Naive thymus-derived CD8-positive, alpha-beta T cell (primary cell): ENCODE measurements around the gene BCL2. TPM values are rescaled to one million over a fixed set of nuclear protein-coding genes. Genes with fewer than 3 reads are reported as not detected.
A peak's percentile ranks its signal among the peaks of the same experiment; 100 is the strongest.

Source experiments
- ATAC-seq, 2 donors: fragments of 150-1000 bp; cut with Tn5 transposase in 1 of 2; sonication (Bioruptor Pico), chemical (Tn5 transposase) in 1 of 2; 1 replicate in 1 of 2; 2 replicates in 1 of 2; pipeline ENCODE4 v1.10.0; 2021; ENCODE audit warnings: mild to moderate bottlenecking in 2 of 2, moderate library complexity in 2 of 2
- POLR2A ChIA-PET: fragments of 350-600 bp; sonication (Branson Sonifier 250); formaldehyde crosslinking; loops from one replicate; lab custom pipeline; 2021; ENCODE audit warnings: antibody characterized with exemption; lab: Charles Lee
- DNase-seq, 10 donors: peaks; one replicate each; pipeline versions ENCODE4 v3.0.0 to v3.0.0-alpha.2; 2020 to 2022
- H3K27ac Mint-ChIP-seq, 10 donors: one replicate each; pipeline ENCODE4 v1.8.0; 2020 to 2022; ENCODE audit warnings: mild to moderate bottlenecking in 10 of 10, mixed read lengths in 10 of 10, moderate library complexity in 4 of 10, inconsistent platforms in 1 of 10
- H3K27me3 Mint-ChIP-seq, 5 donors: one replicate each; pipeline ENCODE4 v1.8.0; 2021 to 2022; ENCODE audit warnings: mixed read lengths in 5 of 5
- H3K36me3 Mint-ChIP-seq, 3 donors: one replicate each; pipeline ENCODE4 v1.8.0; 2020 to 2022; ENCODE audit warnings: mixed read lengths in 3 of 3, mild to moderate bottlenecking in 2 of 3, inconsistent platforms in 1 of 3
- H3K4me1 Mint-ChIP-seq, 4 donors: one replicate each; pipeline ENCODE4 v1.8.0; 2021 to 2022; ENCODE audit warnings: mixed read lengths in 4 of 4
- H3K4me3 Mint-ChIP-seq, 10 donors: one replicate each; pipeline ENCODE4 v1.8.0; 2020 to 2022; ENCODE audit warnings: mild to moderate bottlenecking in 10 of 10, mixed read lengths in 10 of 10, moderate library complexity in 6 of 10, inconsistent platforms in 1 of 10
- H3K9me3 Mint-ChIP-seq, 9 donors: one replicate each; pipeline ENCODE4 v1.8.0; 2020 to 2022; ENCODE audit warnings: mixed read lengths in 9 of 9, mild to moderate bottlenecking in 3 of 9, inconsistent platforms in 1 of 9, moderate library complexity in 1 of 9
- polyA plus RNA-seq, 3 donors: library from polyadenylated mRNA; unstranded; fragments of 300-500 nt; fragmentation: Illumina TruSeq; gene quantifications; one replicate each; pipeline ENCODE4 v1.2.3, GENCODE V29; 2021
- total RNA-seq, 8 experiments: library from RNA in 2 of 8; stranded (reverse) in 2 of 8; gene quantifications; one replicate each; pipeline ENCODE4 v1.2.3 and lab custom pipeline; 2021 to 2026

Gene BCL2
- total and polyA plus RNA-seq, 5 experiments from 2014 or later, result 24.3 to 40.2 (median 32.9) TPM

DNA sequence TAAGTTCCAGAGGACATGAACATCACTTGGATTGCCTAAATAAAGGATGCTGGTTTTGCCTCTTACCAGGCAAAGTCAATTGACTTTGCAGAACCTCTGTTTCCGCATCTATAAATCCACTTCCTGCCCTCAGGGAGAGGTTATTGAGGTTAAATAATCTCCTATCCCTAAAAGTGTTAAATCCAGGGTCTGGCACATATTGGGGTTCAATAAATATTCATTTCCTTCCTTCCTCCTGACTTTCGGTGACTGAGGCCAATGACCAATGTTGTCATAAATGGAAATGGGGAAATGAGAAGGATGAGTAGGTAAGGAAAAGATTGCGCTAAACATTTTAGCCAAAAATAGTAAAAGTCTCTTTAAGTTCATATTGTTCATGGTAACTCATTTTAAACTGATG is 16.0 kb downstream of the BCL2 start:
- no peaks in the 10 kb centered on the region for H3K9me3 Mint-ChIP-seq
- DNase-seq (no peak), ATAC-seq (no peak)
- peak overlapping the region in 5 of 10 donors; percentile 11 to 67 (median 49) for H3K4me3 Mint-ChIP-seq
- peaks cover 51 to 96% (median 90%) of the 10 kb centered on the region in 4 donors for H3K4me1 Mint-ChIP-seq
- H3K36me3 Mint-ChIP-seq, result peaks cover 0 to 57% (median 13%) of the 10 kb centered on the region in 3 donors
- H3K27ac Mint-ChIP-seq, result peak overlapping the region in 8 of 10 donors; percentile 24 to 96 (median 82)
- no peaks in the 10 kb centered on the region for H3K27me3 Mint-ChIP-seq
- POLR2A ChIA-PET, result no interaction called here

DNA sequence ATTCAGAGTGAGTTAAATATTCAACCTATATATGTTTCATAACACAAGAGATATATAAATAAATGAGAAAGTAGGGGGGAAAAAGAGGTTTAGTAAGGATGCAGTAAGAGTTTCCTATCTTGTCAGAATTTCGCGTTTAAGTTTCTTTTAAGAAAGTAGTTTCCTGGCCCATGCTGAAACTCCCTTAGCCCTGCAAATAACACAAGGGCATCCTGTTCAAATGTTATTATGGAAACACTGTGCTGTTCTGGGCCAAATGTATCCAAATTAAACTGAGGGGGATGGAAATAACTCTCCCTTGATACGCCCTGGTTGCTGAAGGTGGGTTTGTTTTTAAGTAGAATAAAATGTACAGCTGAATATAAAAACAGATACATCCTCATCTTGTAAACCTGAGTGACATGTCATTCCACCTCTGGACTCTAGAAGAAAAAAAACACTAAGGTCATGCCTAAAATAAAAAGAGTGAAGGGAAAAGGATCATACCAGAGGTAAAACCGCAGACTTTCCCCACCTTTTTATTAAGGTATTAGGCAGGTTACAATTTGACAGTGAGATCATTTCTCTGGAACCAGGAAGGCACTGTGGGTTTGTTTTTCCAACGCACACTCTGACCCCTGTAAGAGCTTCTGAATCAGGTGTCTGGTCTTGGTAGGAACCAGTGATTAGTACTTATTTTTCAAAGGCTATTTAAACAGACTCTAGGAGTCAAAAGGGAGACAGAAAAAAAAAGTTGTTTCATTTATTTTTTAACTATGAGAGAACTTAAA is 16.7 kb downstream of the BCL2 start:
- ATAC-seq, result peak in 1 of 2 donors; percentile 33

DNA sequence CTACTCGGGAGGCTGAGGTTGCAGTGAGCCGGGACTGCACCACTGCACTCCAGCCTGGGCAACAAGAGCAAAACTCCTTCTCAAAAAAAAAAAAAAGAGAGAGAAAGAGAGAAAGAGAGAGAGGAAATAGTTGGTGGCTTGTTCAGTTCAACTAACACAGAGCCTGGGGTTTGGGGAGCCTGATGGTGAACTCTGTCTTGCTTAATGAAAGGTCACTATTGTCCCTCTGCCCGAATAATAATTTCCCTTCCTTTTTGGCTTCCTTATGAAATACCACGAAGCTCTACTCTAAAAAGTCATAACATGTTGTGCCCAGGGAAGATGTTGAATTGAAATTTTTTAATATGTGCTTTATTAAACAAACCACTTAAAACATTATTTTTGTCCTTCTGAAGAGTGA is 17.3 kb downstream of the BCL2 start:
- ATAC-seq, result no peak
- Mint-ChIP-seq H3K27ac (peak overlapping the region; percentile 24 to 96 (median 79)), H3K4me3 (peak overlapping the region in 9 of 10 donors; percentile 38 to 67 (median 61))

More for the DNA sequence above, 16.7 kb downstream of the BCL2 start:
- Mint-ChIP-seq H3K9me3 (no peaks in the 10 kb centered on the region), H3K36me3 (peaks cover 0 to 58% (median 13%) of the 10 kb centered on the region in 3 donors), H3K4me3 (peak overlapping the region in 9 of 10 donors; percentile 4 to 67 (median 61)), H3K27ac (peak overlapping the region; percentile 24 to 96 (median 77)), H3K27me3 (no peaks in the 10 kb centered on the region), H3K4me1 (peaks cover 50 to 94% (median 91%) of the 10 kb centered on the region in 4 donors)
- DNase-seq, result no peak
- POLR2A ChIA-PET, result interaction anchor here (0.7 to 5.5 kb wide), 4 partner anchors 10 to 34 kb away, joined by 3 to 42 read pairs (median 16); partner anchors contain the start of gene BCL2

DNA sequence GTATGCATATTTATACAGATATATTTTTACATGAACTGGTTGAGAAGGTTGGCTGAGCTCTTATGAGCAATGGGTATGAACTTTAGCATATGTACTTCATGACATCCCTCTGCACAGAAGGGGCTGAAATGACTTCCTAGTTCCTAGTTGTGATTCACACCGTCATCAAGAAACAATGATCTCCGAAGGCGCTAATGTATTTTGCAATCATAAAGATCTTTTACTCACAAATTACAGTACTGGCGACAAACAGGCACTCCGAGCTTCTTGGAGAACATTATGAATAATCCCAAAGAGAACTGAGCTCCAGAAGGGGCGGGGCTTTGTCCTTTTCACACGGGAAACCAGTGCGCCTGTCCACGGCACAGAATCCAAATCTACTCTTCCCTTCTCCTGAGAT is 18.1 kb downstream of the BCL2 start:
- no peak for DNase-seq
- Mint-ChIP-seq H3K4me1 (peaks cover 43 to 85% (median 81%) of the 10 kb centered on the region in 4 donors), H3K27me3 (no peaks in the 10 kb centered on the region), H3K9me3 (no peaks in the 10 kb centered on the region), H3K36me3 (peaks cover 0 to 61% (median 15%) of the 10 kb centered on the region in 3 donors), H3K4me3 (peak overlapping the region in 9 of 10 donors; percentile 13 to 65 (median 31)), H3K27ac (peak overlapping the region in 9 of 10 donors; percentile 24 to 96 (median 79))
- no peak for ATAC-seq
- POLR2A ChIA-PET, result interaction anchor here (1.7 to 5.5 kb wide), 3 partner anchors 11 to 33 kb away, joined by 4 to 42 read pairs (median 28); partner anchors contain the start of gene BCL2

More for the DNA sequence above, 17.3 kb downstream of the BCL2 start:
- Mint-ChIP-seq H3K9me3 (no peaks in the 10 kb centered on the region), H3K27me3 (no peaks in the 10 kb centered on the region), H3K36me3 (peaks cover 0 to 58% (median 13%) of the 10 kb centered on the region in 3 donors), H3K4me1 (peaks cover 45 to 91% (median 87%) of the 10 kb centered on the region in 4 donors)
- POLR2A ChIA-PET, result interaction anchor here (1.7 to 5.5 kb wide), 3 partner anchors 11 to 34 kb away, joined by 4 to 42 read pairs (median 28); partner anchors contain the start of gene BCL2
- no peak for DNase-seq

DNA sequence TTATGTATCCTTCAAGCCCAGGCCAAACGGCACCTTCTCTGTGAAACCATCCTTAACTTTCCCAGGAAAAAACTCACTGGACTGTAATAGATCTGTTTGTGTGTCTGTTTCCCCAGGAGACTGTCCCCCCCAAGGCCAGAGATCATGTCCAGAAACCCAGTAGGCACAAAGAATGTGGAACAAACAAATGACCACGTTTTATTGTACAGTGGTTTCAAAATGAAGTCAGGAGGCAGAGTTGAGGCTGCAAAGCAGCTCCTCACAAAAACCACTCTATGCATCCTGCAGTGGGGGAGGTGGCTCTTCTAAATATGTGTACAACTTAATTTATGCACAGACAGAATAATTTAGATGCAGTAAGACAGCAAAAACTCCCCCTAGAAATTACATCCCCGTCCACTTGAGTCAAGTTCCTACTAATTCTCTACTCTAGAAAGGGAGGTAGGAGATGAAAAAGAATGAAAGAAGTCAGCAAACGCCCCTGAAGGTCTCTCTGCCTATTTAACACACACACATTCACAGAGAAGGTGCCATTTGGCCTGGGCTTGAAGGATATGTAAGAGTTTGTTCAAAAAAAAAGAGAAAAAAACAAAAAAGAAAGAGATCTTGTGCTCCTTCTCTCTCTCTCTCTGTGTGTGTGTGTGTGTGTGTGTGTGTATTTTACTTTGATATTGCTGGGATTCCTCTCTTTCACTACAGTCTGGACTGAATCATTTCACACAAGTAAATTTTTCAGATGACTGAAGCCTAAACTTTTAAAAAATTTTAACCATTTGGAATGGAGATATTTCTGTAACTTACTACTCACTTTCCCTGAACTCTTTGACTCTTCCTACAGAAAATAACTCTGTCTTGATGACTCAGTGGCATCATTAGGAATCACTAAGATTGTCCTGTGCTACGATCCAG is 19.5 kb downstream of the BCL2 start:
- peak overlapping the region; percentile 43 to 75 (median 64) for H3K4me3 Mint-ChIP-seq
- POLR2A ChIA-PET, result interaction anchor here (1.0 to 5.5 kb wide), 8 partner anchors 9 to 145 kb away, joined by 3 to 42 read pairs (median 4); partner anchors contain the start of gene BCL2
- no peaks in the 10 kb centered on the region for H3K27me3 Mint-ChIP-seq

DNA sequence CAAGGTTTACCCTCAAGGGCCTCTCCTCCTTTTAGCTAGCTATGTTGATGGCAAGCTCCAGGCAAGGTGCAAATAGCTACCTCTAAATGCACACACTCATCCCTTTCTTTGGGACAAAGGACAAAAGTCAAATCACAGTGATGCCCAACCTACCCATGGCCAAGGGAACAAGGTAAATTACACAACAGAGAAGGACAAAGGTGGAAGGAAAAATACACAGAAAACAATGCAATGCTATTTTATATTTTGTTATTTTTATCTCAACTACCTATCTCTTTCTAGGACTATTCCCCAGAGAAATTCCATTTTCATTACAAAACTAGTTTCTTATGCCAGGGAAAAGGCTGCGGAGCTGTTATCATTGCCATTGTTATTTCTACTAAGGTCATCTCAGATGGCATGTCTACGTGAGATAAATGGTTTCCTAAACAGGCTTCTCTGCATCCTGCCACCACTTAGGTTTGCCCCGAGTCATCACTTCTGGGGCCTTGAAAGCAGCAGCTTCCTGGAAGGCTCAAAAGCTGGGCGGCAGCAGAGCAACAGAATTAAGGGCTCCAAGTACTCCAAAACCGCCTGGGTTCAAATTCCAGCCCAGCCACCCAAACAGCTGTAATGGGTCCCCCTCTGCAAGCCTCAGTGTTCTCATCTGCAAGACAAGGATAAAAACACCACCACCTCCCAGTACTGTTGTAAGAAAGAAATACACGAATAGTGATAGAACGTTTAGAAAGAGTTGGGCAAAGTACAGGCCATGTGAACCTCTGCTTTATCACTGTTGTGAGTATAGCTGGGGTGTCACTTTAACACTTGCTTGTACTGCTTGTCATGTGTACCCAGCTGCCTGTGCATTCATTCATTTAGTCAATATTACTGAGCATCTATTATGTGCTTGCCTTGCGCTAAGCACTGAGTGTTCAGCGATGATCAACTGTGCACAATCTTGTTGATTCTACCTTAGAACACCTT is 20.9 kb downstream of the BCL2 start:
- no peaks in the 10 kb centered on the region for H3K27me3 Mint-ChIP-seq
- DNase-seq (peak in 4 of 10 donors; percentile 23 to 64 (median 32)), ATAC-seq (peak; percentile 57 to 61)
- POLR2A ChIA-PET, result interaction anchor here (0.8 to 5.5 kb wide), 9 partner anchors 14 to 143 kb away, joined by 3 to 42 read pairs (median 5); partner anchors contain the start of gene BCL2
- peaks cover 0 to 65% (median 29%) of the 10 kb centered on the region in 3 donors for H3K36me3 Mint-ChIP-seq
- peak overlapping the region in 9 of 10 donors; percentile 22 to 75 (median 69) for H3K4me3 Mint-ChIP-seq
- peaks cover 38 to 75% (median 67%) of the 10 kb centered on the region in 4 donors for H3K4me1 Mint-ChIP-seq
- no peaks in the 10 kb centered on the region for H3K9me3 Mint-ChIP-seq
- peak overlapping the region; percentile 53 to 96 (median 91) for H3K27ac Mint-ChIP-seq

More for the DNA sequence above, 19.5 kb downstream of the BCL2 start:
- DNase-seq (no peak), ATAC-seq (peak; percentile 57 to 72)
- Mint-ChIP-seq H3K4me1 (peaks cover 39 to 84% (median 80%) of the 10 kb centered on the region in 4 donors), H3K36me3 (peaks cover 0 to 58% (median 23%) of the 10 kb centered on the region in 3 donors), H3K9me3 (no peaks in the 10 kb centered on the region), H3K27ac (peak overlapping the region; percentile 53 to 96 (median 91))

DNA sequence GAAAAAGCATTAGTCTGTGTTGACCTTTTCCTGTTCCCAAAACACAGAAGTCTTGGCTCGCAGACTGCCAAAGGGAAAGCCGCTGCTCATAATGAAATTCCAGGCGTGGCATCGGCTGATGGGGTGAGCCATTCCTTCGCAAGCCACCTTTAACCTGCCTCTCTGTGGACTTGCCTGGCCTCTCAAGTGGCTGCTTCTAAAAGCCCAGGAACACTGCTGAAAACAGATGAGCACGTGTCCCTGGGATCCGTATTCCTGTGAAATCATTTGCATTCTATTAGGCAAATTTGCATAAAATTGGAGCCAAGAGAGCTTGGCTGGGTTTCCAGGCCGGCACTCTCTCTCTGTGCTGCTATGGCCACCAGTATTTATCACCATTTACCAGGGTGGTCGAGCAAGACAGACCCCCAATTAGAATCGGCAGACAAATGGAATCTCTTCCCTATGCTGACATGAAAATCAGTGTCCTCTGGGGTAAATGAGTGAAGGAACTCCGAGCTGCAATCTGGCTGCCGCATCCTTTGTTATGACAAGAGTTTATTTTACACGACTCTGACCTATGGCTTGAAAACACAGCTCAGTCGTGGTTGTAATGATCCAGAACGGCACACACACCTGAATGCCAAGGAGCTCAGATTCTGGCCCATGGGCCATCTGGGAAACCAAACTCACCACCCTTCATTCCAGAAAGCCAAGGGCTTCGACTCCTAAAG is 21.7 kb downstream of the BCL2 start:
- Mint-ChIP-seq H3K36me3 (peaks cover 0 to 73% (median 36%) of the 10 kb centered on the region in 3 donors), H3K4me3 (peak overlapping the region in 3 of 10 donors; percentile 69 to 75 (median 72))
- no peak for ATAC-seq

DNA sequence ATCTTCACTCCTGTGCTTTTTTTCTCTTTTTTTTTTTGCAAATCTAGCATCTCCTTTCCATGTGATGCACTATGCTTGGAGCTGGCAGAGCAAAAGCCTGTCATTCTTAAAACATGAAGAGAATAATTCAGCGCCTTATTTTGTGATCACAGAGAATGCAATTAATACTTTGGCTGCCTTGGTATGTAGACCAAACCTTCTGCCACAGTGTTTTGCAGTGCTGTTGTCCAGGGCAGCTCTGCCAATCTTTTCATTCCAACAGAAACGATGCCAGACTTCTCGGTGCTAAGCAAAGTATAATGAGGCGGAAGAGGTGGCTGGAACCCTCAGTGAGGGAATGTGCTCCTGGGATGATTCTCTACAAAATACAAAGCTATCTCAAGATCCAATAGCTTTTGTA is 25.6 kb downstream of the BCL2 start:
- POLR2A ChIA-PET, result interaction anchor here (1.3 to 1.5 kb wide), 3 partner anchors 18 to 39 kb away, joined by 3 to 6 read pairs (median 4); no protein-coding TSS in a partner anchor
- H3K9me3 Mint-ChIP-seq, result no peaks in the 10 kb centered on the region
- H3K4me1 Mint-ChIP-seq, result peaks cover 16 to 68% (median 38%) of the 10 kb centered on the region in 4 donors
- peaks cover 6 to 65% (median 32%) of the 10 kb centered on the region in 3 donors for H3K36me3 Mint-ChIP-seq
- no peaks in the 10 kb centered on the region for H3K27me3 Mint-ChIP-seq
- peak overlapping the region in 5 of 10 donors; percentile 25 to 54 (median 44) for H3K4me3 Mint-ChIP-seq
- DNase-seq (no peak), ATAC-seq (no peak)
- peak overlapping the region in 7 of 10 donors; percentile 29 to 74 (median 55) for H3K27ac Mint-ChIP-seq

More for the DNA sequence above, 21.7 kb downstream of the BCL2 start:
- Mint-ChIP-seq H3K27ac (peak overlapping the region in 6 of 10 donors; percentile 68 to 96 (median 90)), H3K9me3 (no peaks in the 10 kb centered on the region), H3K4me1 (peaks cover 40 to 75% (median 59%) of the 10 kb centered on the region in 4 donors), H3K27me3 (no peaks in the 10 kb centered on the region)
- no peak for DNase-seq
- POLR2A ChIA-PET, result interaction anchor here (0.8 to 5.5 kb wide), 9 partner anchors 15 to 142 kb away, joined by 3 to 42 read pairs (median 5); partner anchors contain the start of gene BCL2

DNA sequence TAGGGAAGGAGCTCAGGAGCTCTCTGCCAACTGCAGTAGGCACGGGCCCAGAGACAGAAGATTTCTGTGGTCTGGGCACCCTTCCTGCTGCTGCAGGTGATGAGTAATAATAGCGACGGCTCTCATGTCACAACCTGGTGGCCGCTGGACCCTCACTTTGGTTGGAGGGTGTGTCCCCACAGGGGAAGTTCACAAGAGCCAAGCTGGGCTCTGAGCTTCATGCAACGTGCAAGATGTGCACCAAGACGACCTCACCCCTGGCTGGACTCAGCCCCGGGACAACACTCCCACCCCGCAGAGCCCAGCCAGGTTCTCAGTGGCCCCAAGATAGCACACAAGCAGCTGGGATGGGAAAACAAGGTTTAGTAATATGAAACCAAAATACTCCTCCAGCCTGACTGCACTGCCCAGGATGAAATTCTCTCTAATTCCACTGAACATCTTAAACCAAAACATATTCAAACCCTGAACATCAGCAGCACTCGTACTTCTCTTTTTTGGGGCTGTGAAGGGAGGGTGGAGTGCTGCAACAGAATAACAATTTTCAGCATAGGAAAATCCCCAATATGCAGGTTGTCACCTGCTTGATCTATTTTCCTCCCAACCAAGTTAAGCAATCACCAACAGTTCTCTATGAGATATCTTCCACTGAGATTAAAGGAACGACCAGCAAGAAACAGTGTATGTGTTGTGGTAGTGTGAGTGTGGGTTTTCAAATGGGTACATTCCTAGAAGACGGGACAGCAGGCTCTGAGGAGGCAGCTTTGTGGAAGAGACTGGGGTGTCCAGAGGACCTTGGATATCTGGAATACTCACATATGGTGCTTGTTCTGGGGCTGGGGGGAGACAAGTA is 26.5 kb downstream of the BCL2 start:
- Mint-ChIP-seq H3K27me3 (no peaks in the 10 kb centered on the region), H3K4me1 (peaks cover 8 to 59% (median 31%) of the 10 kb centered on the region in 4 donors), H3K36me3 (peaks cover 6 to 59% (median 32%) of the 10 kb centered on the region in 3 donors), H3K4me3 (peak overlapping the region in 9 of 10 donors; percentile 3 to 88 (median 69)), H3K27ac (peak overlapping the region in 7 of 10 donors; percentile 42 to 91 (median 73)), H3K9me3 (no peaks in the 10 kb centered on the region)
- DNase-seq (no peak), ATAC-seq (peak in 1 of 2 donors; percentile 36)
- POLR2A ChIA-PET, result interaction anchor here (0.6 to 1.6 kb wide), 6 partner anchors 16 to 82 kb away, joined by 3 to 5 read pairs (median 3); no protein-coding TSS in a partner anchor
